Lung (tissue), 12 donors: ENCODE data around the gene TTI1. TPM values are rescaled to one million over a fixed set of nuclear protein-coding genes. Genes with fewer than 3 reads are reported as not detected.

Experiments used
- ATAC-seq: fragments of 200-7000 bp; cut with Tn5 transposase; one replicate; pipeline ENCODE4 v1.9.1; 2020; ENCODE audit warnings: moderate number of reproducible peaks; ENCODE audit not compliant: insufficient read depth, low FRiP score
- DNase-seq, 3 donors: peaks; one replicate each; pipeline ENCODE4 v3.0.0-alpha.2; 2013 to 2017
- H3K27ac ChIP-seq, 2 donors: one replicate each; pipeline ENCODE4 v1.5.1; 2013; ENCODE audit warnings: mild to moderate bottlenecking in 2 of 2, moderate library complexity in 2 of 2, control low read depth in 1 of 2, inconsistent platforms in 1 of 2, low read depth in 1 of 2, low read length in 1 of 2
- H3K27me3 ChIP-seq, 3 donors: one replicate each; pipeline ENCODE4 v1.5.1; 2013; ENCODE audit warnings: low read length in 2 of 3; ENCODE audit not compliant: control insufficient read depth in 3 of 3, insufficient read depth in 3 of 3
- H3K36me3 ChIP-seq, 4 donors: one replicate each; pipeline ENCODE4 v1.5.1; 2013; ENCODE audit warnings: low read length in 4 of 4, mild to moderate bottlenecking in 1 of 4, moderate library complexity in 1 of 4; ENCODE audit not compliant: control insufficient read depth in 4 of 4, insufficient read depth in 4 of 4
- H3K4me1 ChIP-seq, 5 donors: one replicate each; pipeline ENCODE4 v1.5.1; 2013; ENCODE audit warnings: low read length in 5 of 5, mild to moderate bottlenecking in 2 of 5, moderate library complexity in 1 of 5; ENCODE audit not compliant: control insufficient read depth in 5 of 5, insufficient read depth in 5 of 5
- H3K4me3 ChIP-seq: one replicate; pipeline ENCODE4 v1.5.1; 2013; ENCODE audit warnings: mild to moderate bottlenecking, control low read depth, moderate library complexity
- H3K9ac ChIP-seq, 2 donors: one replicate each; pipeline ENCODE4 v1.5.1; 2013; ENCODE audit warnings: low read length in 2 of 2, control low read depth in 1 of 2; ENCODE audit not compliant: insufficient read depth in 1 of 2
- H3K9me3 ChIP-seq, 4 donors: one replicate each; pipeline ENCODE4 v1.5.1; 2013; ENCODE audit warnings: low read length in 3 of 4, mild to moderate bottlenecking in 1 of 4, moderate library complexity in 1 of 4; ENCODE audit not compliant: control insufficient read depth in 4 of 4, insufficient read depth in 3 of 4
- CTCF ChIP-seq: IDR thresholded peaks from 2 replicates; pipeline ENCODE4 v1.5.1; 2012; ENCODE audit warnings: mild to moderate bottlenecking; ENCODE audit errors: control extremely low read depth, extremely low read depth
- WGBS, 2 donors: extraction: QIAGEN DNeasy Blood & Tissue Kit; methylation state at CpG; one replicate each; pipeline ENCODE4 v1.1.7; 2013; 5-methylcytosine and 5-hydroxymethylcytosine counted together
- polyA plus RNA-seq, 2 donors: library from polyadenylated mRNA; stranded (reverse); fragments of 200-250 nt; gene quantifications; one replicate each; pipeline ENCODE4 v1.2.1, GENCODE V29; 2013
- total RNA-seq, 2 donors: library from RNA; depleted of rRNA in 1 of 2; stranded (reverse); fragments of >200 nt in 1 of 2; gene quantifications; one replicate each; pipeline ENCODE4 v1.2.1, GENCODE V29; 2014 to 2021
- donor health status: control.
- donor health status: control.
- donor health status: Bipolar disorder and iron deficiency.
- donor health status: healthy.
- donor health status: DM: yes; HTN: yes; CAD: no.

TTI1 gene
- total and polyA plus RNA-seq, 4 donors = 6.7 to 33.8 (median 15.5) TPM

GRCh38 chr20:38055294-38055693, 22.0 kb upstream of the TTI1 start:
- H3K36me3 ChIP-seq = peaks cover 10 to 30% (median 20%) of the 10 kb centered on the region in 4 donors
- H3K27me3 ChIP-seq = no peaks in the 10 kb centered on the region
- 54 to 71% methylated on average over 4 of the region's 4 CpGs for WGBS, 2 donors
- TF ChIP-seq CTCF = no peak
- H3K27ac ChIP-seq = no peak overlapping the region
- H3K4me3 ChIP-seq = no peak overlapping the region
- no peak overlapping the region for H3K9ac ChIP-seq
- no peak for ATAC-seq
- H3K4me1 ChIP-seq = peaks cover 0 to 13% (median 3%) of the 10 kb centered on the region in 5 donors
- no peaks in the 10 kb centered on the region for H3K9me3 ChIP-seq
- no peak for DNase-seq

GRCh38 chr20:38054647-38055046, 21.4 kb upstream of the TTI1 start:
- H3K36me3 ChIP-seq = peaks cover 9 to 31% (median 18%) of the 10 kb centered on the region in 4 donors
- H3K27me3 ChIP-seq = no peaks in the 10 kb centered on the region
- H3K9ac ChIP-seq = no peak overlapping the region
- 68 to 87% methylated on average over 2 of the region's 2 CpGs for WGBS, 2 donors
- TF ChIP-seq CTCF = no peak
- DNase-seq = no peak
- H3K4me3 ChIP-seq = no peak overlapping the region
- peaks cover 0 to 13% (median 5%) of the 10 kb centered on the region in 5 donors for H3K4me1 ChIP-seq
- no peaks in the 10 kb centered on the region for H3K9me3 ChIP-seq
- no peak for ATAC-seq
- H3K27ac ChIP-seq = no peak overlapping the region

GRCh38 chr20:38052870-38053269, 19.6 kb upstream of the TTI1 start:
- DNase-seq = no peak
- WGBS, 2 donors = 74 to 87% methylated on average over 2 of the region's 2 CpGs
- Histone ChIP-seq H3K9me3 (no peaks in the 10 kb centered on the region), H3K9ac (no peak overlapping the region), H3K4me1 (peaks cover 0 to 13% (median 5%) of the 10 kb centered on the region in 5 donors), H3K27ac (no peak overlapping the region), H3K36me3 (peaks cover 8 to 24% (median 17%) of the 10 kb centered on the region in 4 donors), H3K27me3 (no peaks in the 10 kb centered on the region), H3K4me3 (no peak overlapping the region)
- TF ChIP-seq CTCF = no peak
- ATAC-seq = no peak

GRCh38 chr20:38050686-38051085, 17.4 kb upstream of the TTI1 start:
- TF ChIP-seq CTCF = no peak
- H3K4me3 ChIP-seq = no peak overlapping the region
- no peak for DNase-seq
- peak overlapping the region in 1 of 2 donors; percentile 68 for H3K27ac ChIP-seq
- H3K4me1 ChIP-seq = peaks cover 0 to 9% (median 5%) of the 10 kb centered on the region in 5 donors
- ATAC-seq = no peak
- H3K27me3 ChIP-seq = no peaks in the 10 kb centered on the region
- no peaks in the 10 kb centered on the region for H3K9me3 ChIP-seq
- no peak overlapping the region for H3K9ac ChIP-seq
- peaks cover 8 to 27% (median 18%) of the 10 kb centered on the region in 4 donors for H3K36me3 ChIP-seq
- 68 to 89% methylated on average over 1 of the region's 1 CpG for WGBS, 2 donors
